NCI-H1105 (cell line): ENCODE measurements around the gene ATE1.
"Not testable (repeated sequence)": the region's sequence is repeated elsewhere in the genome, so short reads cannot be mapped to it uniquely, and the experiment has no call there.

Experiments
- DNase-seq: peaks from one replicate; lab custom pipeline; 2025; lab: John Stamatoyannopoulos, UW

ATE1 gene

DNA sequence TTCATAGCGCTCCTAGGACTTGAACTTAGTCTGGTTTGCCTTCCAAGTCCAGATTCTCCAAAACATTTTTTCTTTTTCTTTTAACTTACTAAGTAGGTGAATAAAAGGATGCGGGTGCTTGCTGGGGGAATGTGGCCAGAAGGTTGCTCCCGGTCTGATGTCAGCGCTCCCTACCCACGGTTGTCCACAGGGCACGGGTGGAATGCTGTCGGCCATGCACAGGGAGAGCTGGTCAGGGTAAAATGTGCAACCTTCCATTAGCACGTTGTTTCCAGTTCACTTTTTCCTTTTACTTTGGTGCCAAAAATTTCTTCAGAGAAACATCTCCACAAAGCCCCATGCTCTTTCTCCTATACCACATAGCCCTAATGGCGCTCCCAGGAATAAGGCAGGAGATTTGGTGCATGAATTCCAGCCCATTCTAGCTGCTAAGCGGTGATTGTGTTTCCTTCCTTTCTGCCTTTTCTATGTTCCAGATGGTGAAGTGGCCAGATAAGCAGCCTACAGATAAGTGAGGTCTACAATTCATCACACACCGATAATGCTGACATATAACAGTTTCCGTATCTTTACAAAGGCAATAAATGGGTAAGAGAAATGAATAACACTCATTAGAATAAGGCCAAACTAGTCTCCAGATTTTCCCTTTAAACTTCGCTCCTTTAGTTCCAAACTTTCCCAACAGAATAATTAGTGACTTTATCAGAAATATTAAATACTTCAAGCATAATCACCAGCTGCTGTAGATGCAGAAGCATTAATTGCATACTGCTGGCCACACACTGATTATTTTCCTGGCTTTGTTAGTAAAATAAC, 191.3 kb downstream of the ATE1 start:
- no peak for DNase-seq

DNA sequence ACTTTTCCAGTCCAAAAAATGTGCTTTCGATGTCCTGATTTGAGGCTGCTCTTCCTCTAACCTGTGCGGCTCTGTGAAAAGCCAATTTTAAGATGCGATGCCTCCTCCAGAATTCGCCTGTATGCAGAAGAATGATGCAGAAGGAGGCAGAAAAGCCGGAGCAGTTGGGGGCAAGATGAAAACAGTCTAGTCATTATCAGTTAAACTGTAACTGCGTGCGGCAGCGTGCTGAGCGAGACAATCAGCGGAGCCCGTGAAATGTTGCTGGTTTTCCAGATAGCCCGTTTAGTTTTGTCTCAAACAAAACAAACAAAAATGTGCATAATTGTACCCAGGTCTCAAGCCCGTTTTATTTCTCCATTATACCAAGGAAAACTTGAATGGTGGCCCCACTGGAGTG, 192.6 kb downstream of the ATE1 start:
- DNase-seq, result no peak

DNA sequence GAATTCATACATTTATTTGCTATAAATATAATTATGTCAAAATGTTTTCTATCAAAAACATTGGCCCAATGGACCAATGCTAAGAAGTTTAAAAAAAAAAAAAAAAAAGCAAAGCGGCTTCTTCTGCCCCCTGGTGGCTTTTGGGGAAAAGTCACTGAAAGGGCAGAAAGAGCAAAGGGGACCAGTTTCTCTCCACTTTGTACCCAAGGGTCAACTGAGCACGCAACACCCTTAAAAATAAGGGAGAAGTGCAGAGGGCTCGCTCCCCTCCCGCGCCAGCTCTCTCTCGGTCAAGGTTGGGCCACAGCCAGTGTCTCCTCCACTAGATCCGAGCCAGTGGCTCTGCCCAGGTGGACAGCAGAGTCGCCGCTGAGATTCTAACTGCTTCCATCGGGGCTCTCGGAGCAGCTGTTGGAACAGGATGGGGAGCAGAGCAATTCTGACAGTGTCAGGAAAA, 193.2 kb downstream of the ATE1 start:
- no peak for DNase-seq

DNA sequence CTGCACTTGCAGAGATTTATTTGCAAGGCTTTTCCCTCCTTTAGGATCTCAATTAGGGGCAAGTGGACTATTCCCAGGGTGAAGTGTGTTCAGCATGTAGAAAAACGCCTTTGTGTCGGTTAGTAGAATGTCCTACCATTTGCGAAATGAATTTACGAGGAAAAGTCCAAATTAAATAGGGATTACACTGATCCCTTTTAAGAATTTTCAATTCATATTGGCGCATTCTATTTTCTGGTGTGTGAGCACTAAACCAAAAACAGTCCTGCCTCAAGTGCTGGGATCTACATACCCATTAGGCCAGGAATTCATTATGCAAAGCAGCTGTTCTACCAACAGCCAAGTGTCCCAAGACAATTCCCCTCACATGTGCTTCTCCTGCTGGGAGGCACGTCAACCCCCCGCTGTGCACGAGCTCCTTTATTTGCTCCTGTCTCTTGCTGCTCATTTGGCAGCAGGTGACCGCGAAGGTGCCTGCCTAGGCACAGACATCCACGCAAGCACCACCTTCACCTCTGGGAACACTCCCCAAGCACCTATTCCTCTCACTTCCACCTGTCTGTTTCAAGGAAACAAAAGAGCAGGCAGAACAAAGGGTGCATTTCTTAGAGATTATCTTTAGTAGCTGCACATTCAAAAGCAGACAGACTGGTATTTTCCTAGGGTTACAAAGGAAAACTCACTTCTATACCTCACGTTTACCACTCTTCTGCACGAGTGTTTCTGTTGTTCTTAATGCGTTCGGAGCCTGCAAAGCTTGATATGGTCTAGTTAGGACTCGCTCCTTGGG, 195.0 kb downstream of the ATE1 start:
- DNase-seq, result no peak

DNA sequence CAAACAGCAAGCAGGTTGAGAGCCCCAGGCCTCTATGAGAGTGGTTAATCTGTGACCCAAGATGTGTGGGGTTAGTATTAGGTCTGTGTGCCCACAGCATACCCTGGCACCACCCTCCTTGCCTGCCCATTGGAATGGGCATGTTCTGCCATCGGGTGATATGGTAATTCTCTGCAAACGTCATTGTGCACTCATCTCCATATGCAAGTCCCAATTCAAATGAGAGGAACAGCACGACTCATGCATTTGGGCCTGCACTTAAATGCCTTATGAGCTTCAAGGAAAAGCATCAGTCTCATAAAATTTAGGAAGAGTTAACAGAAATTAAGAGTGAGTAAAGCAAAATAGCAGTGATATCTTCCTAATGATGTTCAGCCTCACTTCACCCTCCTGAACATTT, 195.7 kb downstream of the ATE1 start:
- DNase-seq, result no peak

DNA sequence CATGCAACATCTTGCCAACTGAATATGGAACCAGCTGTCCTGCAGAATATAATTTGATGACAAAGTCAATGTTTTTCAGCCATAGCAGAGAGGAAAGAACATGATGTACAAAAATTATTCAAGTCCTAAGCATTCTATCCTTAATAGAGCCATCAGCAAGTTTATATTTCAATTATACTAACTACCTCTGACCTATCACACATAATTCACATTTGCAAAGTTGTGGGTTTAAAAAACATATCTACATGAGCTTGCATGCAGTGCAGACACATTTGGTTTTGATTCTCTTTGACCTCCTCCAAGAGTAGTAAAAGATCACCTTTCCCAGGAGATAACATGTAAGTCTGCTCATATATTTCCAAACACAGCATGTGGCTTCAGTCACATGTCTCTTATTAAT, 203.5 kb downstream of the ATE1 start:
- no peak for DNase-seq

DNA sequence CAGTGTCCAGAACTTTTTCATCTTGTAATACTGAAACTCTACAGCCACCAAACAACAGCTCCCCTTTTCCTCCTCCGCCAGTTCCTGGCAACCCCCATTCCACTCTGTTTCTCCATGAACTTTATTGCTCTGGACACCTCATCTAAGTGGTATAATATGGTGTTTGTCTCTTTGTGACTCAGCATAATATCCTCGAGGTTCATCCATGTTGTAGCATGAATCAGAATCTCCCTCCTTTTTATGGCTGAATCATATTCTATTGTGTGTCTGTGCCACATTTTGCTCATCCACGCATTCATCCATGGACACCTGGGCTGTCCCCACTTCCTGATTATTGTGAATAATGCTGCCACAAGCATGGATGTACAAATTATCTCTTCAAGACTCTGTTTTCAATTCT, 205.2 kb downstream of the ATE1 start:
- DNase-seq, result no peak

DNA sequence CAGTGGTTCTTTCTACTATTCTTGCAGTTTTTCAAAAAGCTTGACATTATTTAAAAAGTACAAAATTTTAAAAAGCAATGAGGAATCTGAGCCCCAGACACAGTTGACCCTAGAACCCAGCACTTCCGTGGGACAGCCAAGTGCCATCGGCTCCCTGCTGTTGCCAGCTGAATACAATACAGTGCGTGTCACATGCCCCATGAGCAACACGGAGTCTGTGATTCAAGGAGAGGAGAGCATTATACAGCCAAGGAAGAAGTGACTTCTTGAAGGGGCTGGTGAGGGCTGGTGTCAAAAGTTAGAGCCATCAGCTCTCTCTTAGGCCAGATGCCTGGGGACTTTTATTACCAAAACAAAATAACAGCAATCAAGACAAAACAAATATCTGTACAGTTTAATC, 206.6 kb downstream of the ATE1 start:
- DNase-seq, result no peak

DNA sequence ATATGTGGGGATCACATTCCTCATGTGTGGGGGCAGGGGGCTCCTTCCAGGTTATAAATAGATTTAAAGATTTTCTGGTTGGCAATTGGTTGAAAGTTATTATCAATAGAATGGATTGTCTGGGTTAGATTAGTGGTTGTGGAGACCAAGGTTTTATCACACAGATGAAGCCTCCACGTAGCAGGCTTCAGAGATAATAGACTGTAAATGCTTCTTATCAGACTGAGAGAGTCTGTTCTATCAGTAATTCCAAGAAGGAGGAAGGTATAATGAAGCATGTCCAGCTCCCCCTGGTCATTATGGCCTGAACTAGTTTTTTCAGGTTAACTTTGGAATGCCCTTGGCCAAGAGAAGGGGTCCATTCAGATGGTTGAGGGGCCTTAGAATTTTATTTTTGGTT, 211.9 kb downstream of the ATE1 start:
- no peak for DNase-seq

DNA sequence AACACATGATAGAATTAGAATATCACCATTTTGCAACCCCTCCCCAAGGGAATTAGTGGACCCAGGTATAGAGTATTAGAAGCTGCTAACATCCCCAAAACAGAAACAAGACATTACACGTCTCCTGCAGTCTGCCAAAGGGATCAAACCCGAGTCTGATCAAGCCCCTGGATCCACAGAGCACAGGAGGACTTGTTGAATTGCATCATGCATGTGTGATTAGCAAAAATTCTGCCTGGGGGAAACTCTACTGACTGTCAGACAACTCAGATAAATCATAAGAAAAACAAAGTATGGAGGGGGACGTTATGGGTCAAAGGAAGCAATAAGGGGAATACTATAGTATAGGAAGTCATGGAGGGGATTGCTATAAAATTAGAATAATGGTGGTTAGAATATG, 212.8 kb downstream of the ATE1 start:
- no peak for DNase-seq

DNA sequence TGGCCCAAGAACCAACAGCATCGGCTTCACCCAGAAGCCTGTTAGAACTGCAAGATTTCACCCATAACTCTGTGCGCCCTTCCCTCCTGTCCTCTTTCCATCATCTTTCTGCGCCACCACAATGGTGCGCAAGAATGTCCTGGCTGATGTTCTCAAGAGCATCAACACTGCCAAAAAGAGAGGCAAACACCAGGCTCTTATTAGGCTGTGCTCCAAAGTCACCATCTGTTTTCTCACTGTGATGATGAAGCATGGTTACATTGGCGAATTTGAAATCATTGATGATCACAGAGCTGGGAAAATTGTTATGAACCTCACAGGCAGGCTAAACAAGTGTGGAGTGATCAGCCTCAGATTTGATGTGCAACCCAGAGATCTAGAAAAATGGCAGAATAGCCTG, 214.3 kb downstream of the ATE1 start:
- DNase-seq, result no peak

DNA sequence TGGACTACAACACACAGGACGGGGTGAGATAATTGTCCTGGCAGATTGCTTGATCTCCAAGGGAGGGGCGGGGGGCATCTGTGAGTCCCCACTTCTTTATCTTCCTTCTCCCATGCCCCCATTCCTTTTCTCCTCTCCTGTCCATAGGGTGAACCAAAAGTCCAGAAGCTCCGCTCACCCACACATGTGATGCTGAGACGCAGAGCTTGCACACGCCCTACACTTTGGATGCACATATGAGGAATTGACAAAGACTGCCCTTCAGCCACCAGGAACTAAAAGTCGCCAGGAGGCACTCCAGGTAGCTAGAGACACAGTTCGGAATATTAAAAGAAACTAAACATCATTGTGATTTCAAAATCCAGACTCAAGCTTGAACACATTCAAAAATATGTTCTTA, 216.9 kb downstream of the ATE1 start:
- no peak for DNase-seq

DNA sequence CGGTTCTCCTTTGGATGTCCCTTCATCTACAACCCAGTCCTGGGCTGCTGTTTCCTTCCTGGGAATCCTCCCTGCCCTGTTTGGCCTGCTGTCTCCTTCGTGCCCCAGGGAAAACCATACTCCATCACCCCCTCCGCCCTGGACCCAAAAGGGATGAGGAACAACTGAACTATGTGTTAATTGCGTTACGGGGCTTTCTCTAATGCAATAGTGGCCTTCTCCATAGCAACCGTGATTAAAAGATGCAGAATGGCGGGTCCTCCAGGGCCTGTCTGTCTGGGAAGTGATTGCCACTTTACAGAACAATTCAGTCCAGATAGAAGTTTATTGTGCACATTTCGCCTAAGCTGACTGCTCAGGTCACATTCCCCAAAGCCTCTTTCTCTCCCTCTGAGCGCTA, 217.6 kb downstream of the ATE1 start:
- DNase-seq, result no peak

DNA sequence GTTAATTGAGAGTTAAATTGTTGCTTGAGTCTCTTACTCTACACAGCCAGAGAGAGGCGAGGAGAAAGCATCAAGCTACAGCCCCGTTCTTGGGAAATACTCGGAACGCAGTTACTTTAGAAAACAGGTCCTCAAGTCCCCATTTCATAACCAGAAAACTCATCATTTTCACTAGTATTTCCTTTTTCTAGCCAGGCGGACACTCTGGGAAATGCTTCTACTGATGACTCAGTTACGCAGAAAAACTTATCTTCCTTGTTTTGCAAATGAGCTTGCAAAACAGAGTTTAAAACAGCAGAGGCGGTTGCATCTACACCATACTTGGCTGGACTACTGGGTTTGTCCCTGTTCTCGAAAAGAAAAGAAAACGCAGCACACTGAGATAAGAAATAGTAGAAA, 218.2 kb downstream of the ATE1 start:
- no peak for DNase-seq

DNA sequence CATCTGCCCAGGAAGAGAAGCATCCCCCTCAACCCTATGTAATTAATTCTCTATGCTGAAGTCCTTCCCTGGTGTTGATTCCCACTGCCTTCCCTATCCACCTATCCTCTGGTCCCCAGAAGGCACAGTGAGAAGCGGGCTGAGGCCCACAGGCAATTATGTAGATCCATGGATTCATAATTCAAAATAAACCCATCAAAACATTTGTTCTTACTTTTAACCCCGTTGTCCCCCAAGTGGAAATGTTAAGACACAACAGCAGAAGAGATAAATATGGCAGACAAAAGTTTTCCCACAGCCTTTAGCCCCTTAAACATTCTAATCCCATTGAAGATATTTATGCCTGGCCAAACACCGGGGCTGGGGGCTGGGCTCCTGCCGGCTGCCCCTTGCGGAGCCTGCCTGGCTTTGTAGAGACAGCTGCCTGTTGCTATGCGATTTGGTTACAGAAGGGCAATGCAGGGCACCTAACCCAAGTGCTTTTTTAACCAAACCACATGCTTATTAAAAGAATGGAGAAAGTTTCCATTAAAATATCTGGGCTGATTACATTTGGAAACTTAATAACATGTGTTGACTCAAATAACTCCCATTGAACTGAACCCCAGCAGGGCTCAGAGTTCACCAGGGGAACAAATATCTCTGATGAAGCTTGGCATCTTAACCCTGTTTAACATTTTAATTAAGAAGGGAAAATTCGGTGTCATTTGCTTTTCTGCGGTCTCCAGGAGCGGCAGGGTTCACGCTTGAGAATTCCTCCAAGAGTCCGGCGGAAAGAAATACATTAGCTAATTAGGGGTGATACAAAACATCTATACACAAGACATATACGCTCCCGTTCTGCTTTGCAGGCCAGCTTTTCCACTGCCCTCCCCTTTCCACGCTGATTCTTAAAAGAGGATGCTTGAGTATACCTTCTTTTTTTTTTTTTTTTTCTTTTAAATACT, 218.8 kb downstream of the ATE1 start:
- no peak for DNase-seq

DNA sequence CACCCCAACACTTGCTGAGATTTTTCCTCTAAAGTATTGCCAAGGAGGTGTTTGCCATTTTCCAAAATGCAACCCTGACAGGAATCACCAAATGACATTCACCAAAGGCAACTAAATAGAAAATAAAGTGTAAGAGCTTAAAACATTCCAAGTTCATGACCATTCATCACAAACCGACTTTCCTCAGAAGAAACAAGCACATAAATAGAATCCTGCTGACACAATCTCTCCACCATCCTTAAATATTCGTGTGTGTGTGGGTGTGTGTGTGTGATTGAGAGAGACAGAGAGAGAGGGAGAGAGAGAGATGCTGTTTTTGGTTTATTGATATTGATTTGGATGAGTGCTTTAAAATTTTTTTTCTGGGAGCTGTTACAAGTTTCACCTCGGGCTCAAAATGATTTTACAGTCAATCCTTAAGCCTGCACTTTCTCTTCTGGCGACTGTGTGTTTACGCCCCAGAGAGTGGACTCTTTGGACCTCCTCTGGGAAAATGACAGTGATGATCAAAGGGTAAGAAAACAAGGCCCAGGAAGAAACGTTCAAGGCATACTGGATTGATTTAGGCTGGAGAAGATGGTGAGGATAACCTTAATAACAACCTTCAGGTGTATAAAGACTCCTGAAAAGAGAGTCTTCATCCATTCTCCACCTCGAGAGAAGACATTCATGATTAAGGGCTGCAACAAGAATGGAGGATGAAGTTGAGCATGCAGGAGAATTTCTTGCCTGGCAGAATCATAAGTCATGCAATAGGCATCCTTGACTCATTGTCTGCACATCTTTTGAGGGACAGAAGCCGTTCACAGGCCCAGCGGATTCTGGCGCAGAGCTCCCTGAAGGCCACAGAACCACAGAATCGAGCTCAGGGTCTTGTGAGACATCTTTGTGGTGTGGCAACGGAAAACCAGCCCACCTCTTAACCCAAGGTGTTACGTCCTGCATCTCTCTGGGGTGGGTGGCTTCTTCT, 225.2 kb downstream of the ATE1 start:
- no peak for DNase-seq

DNA sequence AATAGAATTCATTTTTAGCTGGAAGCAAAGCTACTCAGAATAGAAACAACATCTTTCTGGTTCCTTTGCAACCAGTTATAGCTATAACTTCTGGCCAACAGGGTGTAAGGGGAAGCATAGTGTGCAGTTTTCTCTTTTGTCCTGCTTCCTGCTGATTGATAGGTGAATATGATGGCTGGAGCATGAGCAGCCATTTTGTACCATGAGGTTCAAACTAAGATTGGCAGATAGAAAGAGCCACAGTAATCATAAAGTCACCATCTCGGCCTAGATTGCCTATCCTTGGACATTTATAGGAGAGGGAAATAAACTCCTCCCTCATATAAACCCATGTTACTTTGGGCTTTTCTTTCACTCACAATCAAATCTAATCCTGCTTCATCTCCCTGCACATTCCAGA, 227.4 kb downstream of the ATE1 start:
- no peak for DNase-seq

DNA sequence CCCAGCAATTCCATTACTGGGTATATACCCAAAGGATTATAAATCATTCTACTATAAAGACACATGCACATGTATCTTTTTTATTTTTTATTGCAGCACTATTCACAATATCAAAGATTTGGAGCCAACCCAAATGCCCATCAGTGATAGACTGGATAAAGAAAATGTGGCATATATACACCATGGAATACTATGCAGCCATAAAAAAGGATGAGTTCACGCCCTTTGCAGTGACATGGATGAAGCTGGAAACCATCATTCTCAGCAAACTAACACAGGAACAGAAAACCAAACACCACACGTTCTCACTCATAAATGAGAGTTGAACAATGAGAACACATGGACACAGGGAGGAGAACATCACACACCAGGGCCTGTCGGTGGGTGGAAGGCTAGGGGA, 228.1 kb downstream of the ATE1 start:
- not testable (repeated sequence) for DNase-seq

DNA sequence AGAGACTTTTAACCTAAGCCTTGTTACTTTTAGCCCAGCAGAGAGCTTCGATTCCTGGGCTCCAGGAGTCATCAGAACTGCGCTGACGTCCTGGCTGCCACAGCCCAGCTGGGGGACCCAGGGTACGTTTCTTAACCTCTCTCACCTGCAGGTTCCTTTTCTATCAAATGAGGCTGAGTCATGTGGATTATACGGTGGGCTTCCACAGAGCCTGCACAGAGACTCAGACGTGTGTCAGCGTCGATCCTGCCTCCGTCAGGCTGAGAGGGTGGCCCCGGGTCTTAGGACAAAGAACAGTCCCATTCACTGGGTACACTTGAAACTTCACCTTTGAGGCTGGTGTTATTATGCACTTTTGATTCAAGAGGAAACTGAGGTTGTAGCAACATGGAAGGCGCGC, 228.9 kb downstream of the ATE1 start:
- no peak for DNase-seq

DNA sequence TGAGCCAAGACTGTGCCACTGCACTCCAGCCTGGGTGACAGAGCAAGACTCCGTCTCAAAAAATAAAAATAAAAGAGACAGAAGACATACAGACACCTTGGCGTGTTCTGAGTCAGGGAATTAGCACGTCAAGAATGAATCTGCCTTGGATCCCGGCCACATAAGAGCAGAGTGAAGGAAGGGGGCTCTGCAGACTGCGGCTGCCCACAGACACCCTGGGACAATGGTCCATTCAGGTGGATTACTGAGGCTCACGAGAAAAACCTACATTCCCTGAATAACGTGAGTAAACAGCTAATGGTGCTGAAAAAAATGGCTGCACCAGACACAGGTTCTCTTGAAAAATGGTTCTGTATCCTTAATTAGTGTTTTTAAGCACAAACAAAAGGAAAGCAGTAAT, 229.5 kb downstream of the ATE1 start:
- DNase-seq, result no peak

DNA sequence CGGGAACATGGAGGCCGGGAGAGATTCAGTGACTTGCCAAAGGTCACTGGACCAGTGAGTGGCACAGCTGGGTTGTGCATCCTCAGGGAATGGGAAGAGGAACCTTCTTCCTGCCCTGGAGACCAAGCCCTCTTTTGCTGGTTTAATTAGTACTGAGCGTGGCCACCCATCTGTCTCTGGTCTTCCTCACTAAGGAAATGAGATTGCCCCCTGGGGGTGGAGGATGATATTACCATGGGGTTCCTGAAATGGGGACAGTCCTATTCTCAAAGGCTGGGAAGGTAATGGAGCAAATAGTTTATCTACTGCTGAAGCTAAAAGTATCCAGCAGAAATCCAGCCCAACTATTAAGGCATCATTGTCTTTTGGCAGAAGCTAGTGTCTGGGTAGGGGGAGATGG, 231.0 kb downstream of the ATE1 start:
- no peak for DNase-seq
